Hematopoietic multipotent progenitor cell treated with erythropoietin and hydrocortisone succinate and interleukin-3 and kit ligand, for 8 days (in vitro differentiated cells): ENCODE results near the gene TANGO6.
A peak's percentile ranks its signal among the peaks of the same experiment; 100 is the strongest.

Source experiments
- DNase-seq: peaks from one replicate; pipeline ENCODE4 v3.0.0-alpha.2; 2015

Gene TANGO6

DNA sequence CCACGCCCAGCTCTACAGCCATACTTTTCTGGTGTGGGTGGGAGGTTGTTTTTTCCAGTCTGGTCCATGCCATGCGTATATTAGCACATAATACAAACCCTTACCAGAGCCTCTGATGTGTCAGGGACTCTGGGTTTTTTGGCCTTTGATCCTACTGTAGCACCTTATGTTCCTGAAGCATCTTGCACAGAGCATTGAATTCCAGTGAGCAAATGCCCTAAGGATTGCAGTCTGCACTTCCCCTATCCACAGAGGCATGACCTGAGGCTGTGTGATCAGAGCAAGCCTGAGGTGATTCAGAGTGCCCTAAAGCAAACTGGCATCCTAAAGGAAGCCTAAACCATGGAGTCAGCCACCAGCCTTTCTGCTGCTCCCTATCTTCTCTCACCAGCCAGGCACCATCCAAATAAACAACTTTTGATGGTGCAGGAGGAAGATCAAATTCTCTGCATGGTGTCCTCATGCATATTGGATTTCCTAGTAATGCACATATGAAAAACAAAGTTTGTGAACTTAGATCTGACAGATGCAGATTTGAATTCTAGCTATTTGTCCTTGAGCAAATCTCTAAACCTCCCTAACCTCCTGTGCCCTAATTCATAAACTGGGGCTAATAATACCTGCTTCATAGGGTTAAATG, 220.9 kb downstream of the TANGO6 start:
- DNase-seq, result no peak

DNA sequence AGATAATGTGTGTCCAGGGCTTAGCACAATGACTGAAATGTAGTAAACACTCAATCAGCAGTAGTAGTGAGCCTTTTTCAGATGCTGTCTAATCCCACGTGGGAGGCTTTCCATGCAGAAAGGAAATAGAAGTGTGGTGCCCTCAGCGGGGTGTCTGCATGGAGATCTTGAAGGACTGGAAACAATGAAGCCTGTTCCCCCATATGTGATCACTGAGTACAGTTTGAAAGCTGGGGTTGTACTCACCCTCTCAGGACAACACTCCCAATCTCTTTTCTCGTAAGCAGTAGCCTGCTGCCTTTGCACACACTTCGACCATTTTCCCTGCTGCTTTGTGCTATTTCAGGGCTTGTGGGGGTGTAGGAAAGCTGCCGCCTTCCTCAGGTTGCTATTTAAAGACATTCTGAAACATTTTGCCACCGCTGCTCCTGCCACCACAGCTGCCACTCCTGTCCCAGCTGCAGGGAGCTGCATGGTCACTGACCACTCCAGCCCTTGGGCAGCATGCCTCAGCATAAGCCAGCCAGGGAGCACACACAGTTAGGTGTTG, 221.5 kb downstream of the TANGO6 start:
- DNase-seq, result no peak

DNA sequence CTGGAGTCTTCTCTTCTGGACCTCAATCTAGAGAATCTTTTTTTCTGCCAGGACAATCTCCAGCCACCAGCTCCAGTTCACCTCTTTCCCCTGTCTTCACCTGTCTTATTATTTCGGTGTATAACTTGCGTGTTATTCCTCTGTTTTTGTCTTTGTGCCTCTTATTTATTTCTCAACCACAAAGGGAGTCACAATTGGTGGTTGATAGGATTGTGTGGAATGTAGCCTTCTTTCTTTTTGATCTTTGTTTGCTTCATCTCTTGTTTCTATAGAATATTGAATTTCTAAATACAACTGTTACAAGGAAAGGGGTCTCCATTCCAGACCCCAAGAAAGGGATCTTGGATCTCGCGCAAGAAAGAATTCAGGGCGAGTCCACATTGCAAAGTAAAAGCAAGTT, 226.2 kb downstream of the TANGO6 start:
- DNase-seq, result no peak

DNA sequence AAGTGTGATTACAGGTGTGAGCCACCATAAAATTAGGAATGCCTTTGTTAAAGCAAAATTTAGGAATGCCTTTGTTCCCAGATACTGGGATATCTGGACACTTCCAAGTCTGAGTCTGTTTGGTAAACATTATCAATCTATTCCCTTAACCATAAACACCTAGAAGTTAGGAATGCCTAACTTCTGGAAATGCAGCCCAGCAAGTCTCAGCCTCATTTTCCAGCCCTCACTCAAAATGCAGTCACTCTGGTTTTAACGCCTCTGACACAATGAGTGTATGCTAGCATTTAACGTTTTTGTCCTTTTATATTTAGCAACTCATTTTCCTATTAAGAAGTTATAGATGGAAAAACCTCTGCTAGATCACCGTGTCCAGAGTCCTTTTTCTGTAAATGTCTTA, 227.7 kb downstream of the TANGO6 start:
- no peak for DNase-seq

DNA sequence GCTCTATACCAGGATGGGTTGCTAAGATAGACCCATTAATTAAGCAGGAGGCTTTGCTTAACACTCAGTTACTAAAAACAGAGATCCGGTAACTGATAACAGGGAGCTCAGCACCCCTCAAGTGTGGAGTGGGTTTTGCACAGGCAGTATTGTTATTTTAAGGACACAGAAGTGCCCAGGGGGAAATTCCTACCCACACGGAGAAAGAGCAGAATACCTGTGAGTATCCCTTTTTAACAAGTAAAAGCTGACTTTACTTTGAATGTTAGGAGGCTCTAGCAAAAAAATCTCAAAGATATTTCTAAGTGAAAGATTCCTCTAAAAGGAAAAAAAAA, 229.3 kb downstream of the TANGO6 start:
- no peak for DNase-seq

DNA sequence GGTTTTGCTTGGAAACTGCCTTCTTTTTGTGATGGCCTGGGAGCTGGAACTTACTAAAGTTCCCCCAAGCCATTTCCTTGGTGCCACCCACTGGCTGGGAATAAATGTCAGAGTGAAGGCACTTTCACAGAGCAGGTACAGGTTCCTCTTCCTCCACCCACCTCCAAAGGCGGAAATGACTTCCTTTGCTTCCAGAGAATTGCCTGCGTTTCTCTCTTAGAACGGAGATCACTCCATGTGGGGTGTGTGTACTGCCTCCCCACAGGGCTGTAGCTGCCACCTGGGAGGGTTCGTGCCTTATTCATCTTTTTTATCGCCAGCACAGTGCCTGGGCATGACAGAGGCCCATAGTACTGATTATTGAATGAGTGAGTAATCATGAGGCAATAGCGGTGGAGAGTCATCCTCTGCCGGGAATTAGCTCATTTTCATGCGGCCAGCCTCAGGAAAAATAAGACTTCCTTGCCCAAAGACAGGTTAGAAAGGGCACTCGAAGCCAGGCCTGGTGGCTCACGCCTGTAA, 229.9 kb downstream of the TANGO6 start:
- DNase-seq, result no peak

DNA sequence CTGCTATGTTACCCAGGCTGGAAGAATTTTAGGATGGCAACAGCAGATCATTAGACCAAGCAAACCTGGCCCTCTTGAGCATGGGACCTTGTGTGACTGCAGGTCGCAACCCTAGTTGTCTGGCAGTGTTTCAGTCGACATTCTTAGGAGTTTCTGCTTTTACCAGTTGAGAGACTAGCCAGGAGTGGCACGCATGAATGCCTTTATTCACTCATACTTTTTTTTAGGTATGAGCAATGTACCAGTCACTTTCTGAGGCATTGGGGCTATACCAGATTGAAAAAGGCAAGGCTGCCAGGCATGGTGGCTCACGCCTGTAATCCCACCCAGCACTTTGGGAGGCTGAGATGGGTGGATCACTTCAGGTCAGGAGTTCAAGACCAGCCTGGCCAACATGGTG, 233.9 kb downstream of the TANGO6 start:
- DNase-seq, result no peak

DNA sequence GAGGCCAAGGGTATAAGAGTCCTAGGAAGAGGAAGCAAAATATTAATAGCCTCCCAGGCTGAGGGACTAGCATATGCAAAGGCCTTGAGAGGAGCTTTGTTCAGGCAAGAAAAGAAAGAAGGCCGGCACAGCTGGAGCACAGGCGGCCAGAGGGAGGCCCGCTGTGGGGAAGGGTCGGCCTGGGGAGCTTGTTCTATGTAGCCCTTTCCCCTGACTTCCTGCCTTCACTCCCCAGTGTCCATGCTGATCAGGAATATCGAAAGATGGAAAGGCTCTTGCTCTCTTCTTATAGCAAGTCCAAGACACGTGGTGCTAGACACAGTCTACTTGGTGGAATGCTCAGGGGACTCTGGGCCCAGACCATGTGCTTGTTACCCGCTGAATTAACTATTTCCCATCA, 234.7 kb downstream of the TANGO6 start:
- DNase-seq, result no peak

DNA sequence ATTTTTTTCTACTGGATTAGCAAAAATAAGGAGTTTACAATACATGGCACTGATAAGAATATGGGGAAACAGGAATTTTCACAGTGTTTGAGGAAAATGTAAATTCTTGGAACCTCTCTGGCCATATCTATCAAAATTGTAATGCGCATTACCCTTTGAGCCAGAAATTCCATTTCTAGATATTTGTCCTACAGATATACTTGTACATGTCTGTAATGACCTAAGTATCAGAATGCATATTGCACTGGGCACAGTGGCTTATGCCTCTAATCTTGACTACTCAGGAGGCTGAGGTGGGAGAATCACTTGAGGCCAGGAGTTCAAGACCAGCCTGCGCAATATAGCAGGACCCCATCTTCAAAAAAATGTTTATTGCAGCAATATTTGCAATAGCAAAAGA, 236.4 kb downstream of the TANGO6 start:
- DNase-seq, result no peak

DNA sequence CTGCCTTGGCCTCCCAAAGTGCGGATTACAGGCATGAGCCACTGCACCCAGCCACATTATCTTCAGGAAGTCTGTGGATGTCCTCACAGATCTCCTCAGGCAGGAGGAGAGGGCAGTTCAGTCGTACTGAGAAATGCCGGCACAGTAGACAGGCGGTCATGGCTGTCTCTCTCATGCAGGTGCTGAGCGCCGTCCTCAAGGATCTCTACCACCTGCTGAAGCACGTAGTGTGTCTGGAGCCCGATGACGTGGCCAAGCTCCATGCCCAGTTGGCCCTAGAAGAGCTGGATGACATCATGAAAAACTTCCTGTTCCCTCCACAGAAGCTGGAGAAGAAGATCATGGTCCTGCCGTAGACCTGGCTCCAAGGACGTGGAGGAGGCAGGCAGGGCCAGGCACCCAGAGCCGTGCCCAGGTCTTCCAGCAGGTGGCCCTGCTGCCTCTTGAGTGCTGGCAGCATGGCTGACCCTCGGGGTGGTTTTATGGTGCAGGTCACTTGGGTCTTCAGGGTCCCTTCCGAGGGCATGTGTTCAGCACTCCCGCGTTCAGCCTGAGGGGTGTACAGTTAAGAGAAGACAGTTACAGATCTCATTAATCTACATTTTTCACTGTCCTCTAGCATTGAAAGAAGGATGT, 240.1 kb downstream of the TANGO6 start:
- no peak for DNase-seq

DNA sequence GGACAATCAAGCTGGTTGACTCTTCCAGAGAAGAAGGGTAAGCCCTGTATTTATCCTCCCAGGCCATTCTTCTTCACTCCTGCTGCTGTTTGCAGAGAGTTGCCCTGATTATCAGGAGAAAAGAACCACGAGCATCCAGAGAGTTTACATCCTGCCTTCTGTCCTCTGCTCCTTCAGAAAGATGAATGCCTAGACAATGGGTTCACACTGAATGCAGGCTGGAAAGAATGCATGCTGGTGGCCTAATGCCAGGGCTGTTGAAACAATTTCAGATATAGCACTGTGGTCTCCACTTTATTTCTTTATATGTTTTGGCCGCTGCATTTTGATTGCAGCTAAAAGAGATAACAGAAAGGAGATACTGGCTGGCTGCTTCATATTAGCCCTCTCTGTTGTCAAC, 241.0 kb downstream of the TANGO6 start:
- DNase-seq, result no peak

DNA sequence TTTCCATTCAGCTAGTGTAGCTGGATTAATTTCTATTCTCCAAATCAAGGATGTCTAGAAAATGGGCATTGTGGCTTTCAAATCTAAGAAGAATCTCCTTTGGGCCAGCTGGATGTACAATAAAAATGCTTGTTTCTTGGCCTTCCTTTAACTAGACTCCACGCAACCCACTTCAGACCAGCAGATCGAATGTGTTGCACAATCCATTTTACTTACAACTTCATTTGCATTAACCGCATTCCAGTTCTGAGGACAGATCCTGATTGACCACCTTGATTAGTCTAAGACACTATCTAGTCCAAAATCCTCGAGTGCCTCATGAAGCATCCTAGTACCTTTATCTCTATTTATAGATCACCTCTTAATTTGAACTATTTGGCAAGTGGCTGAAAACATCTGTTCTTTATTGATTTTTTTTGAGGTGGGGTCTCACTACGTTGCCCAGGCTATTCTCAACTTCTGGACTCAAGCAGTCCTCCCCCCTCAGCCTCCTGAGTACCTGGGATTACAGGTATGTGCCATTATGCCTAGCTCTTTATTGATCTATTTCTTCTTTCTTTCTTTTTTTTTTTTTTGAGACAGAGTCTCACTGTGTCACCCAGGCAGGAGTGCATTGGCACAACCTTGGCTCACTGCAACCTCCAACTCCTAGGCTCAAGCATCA, 241.8 kb downstream of the TANGO6 start:
- no peak for DNase-seq

DNA sequence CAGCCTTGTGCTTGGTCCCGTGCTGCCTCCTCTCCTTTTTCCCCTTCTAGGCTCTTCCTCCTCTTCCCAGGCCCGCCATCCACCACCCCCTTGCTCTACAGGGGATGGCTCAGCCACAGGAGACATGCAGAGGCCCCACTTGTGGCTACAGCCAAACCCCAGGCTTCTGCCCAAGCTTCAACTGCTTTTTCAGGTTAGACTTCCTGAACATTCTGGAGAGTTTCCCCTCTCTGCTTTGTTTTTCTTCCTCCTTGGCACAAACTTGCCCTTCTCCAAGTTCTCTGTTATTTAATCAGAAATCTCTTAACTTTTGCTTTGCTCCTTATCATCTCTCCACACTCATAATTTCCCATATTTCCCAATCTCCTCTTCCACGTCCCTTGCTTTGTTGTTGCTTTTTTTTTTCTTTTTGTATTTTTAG, 243.8 kb downstream of the TANGO6 start:
- DNase-seq, result no peak

DNA sequence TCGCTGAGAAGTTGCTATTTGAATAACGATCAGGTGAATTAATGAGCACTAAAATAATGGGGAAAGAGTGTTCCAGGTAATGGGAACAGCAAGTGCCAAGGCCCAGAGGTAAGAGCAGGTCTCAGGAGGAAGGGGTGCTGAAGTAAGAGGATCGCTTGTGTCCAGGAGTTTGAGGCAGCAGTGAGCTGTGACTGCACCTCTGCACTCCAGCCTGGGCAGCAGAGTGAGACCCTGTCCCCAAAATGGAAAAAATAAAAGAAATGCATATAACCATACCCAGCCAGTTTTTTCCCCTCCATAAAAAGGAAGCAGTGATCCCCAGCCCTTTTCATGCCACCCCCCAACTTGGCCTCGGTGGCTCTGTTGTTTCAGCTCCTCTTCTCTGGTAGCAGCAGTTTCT, 245.4 kb downstream of the TANGO6 start:
- no peak for DNase-seq

DNA sequence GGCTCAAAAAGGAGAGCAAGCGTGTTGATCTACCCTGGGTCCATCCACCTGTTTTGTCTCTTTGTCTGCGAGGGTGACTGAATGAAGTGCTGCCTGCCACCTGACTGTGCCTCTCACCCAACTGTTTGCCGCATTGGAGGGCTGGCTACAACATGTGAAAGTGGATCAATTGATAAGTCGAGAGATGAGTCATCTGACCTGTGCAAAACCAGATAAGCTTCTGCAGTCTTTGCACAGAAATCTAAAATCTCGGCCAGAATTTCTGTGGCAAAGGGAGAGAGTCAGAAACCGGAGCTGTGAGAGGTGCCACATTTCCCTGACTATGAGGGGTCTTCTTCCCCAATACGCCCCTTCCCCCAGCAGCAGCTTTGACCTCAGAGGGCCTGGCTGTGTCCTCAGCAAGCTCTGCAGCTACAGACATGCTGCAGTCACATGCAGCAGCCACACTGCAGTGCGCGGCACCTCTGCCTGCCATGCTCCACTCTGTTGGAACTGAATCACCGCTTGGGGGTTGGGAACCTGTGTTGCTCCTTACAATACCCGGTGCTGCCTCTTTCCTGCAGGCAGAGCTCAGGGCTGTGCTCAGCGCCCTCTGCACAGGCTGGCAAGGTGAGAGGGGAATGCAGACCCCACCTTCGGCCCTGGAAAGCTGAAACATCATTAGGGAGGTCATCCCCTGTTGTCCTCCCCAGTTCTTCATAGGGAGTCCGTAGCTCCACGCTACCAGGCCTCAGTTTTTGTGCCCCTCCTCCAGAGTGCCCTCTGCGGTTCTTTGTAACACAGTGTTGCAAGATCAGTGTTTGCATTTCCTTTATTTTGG, 246.0 kb downstream of the TANGO6 start:
- DNase-seq, result peak; percentile 85

DNA sequence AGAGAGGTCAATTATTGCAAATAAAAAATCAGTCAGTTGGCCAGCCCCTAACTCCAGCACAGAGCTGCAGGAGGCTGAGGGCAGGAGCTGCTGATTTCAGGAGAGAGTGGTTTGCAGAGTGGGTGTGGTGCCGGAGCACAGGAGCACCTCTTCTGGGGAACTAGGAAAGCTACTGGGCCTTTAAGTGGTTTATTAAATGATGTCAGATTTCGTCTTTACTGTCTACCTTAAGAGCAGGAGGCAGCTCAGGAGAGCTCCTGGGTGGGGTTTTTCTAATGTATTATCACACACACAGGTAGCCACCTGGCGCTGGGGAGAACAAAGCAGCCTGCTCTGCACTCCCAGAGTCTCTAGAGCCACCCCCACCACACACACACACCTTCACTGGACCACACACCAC, 250.6 kb downstream of the TANGO6 start:
- DNase-seq, result no peak

DNA sequence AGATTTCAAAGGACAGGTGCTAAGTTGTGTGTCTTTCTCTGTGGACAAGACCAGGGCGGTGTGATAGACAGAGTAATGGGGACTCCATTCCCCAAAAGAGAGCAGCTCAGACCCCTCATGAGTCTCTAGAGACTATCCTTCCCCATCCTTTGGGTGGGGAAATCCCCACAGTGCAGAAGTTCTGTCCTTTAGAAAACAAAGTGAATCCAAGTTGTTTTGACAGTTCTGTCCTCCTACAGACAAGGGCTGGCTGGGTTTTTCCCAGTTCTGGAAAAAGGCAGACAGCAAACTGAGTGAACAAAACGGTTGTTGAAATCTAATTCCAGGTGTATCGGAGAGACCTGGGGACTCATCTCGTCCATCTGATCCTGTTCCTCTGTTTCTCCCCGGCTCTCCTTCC, 251.2 kb downstream of the TANGO6 start:
- no peak for DNase-seq

DNA sequence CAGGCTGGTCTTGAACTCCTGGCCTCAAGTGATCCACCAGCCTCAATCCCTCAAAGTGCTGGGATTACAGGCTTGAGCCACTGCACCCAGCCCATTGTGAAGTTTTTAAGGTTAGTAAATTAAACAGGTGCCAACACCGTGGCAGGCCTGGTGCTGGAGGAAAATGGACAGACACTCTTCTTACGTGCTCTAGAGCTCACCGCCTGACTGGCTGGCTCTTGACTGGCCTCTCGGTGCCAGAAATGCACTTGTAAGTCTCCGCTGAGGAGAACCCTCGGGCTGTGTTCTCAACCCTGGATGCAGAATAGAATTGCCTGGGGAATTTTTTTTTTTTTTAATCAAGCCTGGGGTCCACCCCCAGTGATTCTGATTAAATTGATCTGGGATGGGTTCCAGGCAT, 251.9 kb downstream of the TANGO6 start:
- no peak for DNase-seq

DNA sequence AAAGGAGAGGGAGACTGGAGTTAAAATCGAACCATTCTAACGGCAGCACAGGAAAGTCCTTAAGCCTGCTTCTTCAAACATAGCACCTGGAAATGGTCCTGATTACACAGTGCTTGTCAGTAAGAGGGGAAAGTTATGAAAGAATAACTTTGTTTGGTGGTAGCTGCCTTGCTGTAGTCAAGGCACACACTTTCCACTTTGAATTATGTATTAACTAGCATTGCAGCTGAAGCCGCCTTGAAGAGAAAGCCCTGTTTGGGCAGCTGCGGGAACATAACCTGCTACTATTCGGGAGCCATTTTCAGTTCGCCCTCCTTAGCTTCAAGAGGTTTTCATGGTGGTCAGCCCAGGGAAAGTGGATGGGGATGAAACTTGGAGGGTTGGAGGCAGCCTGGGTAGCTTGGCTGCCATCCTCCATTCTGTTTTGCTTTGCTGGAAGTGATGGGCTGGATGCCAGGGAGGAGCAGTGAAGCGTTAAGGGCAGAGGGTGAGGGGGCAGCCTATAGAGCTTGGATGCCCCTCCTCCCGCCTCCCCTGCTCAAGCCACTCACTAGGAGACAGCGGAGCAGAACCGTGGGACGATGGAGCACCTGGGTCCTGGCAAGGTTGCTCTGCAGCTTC, 256.9 kb downstream of the TANGO6 start:
- no peak for DNase-seq

DNA sequence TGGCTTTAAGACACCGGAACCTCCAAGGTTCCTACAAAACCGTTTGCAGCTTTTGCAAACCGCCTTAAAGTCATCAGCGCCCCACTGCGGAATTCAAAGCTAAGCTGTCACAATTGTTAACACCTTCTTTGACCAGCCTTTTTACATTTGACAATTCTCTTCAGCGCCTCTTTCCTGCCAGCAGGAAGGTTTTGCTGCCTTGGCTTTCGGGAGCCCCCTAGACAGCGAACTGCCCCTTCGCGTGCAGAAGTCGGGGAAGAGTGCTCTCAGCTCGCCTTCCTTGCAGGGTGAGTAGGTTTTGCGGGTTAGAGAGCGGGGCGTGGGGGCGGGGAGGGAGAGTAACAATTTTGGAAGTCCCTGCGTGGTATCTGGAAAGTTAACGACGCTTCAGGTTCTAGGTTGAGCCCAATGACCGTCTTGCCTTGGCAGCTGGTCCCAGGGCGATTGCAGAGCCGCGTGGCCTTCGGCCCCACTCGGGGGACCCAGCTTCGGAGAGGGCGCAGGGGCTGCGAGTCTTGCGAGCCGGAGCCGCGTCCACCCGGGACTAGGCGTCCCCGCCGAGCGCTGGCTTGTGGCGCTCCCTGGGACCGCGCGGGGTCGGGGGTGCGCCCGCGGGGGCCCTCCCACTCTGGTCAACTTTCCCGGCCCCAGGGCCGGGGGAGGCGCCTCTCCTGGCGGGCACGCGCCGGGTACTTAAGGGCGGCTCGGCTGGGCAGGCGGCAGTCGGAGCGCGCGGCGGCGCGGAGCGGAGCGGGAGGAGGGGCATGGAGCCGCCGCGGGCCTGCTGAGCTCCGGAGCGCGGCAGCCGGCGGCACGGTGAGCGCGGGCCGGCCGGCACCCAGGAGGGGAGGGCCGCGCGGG, 262.4 kb downstream of the TANGO6 start, which contains the start of gene HAS3:
TSS of gene HAS3 (plus strand) at position 153 of the 861 bp plus-strand sequence. CDS start 3,743 bp downstream, outside the sequence.
- DNase-seq, result peak; percentile 68

DNA sequence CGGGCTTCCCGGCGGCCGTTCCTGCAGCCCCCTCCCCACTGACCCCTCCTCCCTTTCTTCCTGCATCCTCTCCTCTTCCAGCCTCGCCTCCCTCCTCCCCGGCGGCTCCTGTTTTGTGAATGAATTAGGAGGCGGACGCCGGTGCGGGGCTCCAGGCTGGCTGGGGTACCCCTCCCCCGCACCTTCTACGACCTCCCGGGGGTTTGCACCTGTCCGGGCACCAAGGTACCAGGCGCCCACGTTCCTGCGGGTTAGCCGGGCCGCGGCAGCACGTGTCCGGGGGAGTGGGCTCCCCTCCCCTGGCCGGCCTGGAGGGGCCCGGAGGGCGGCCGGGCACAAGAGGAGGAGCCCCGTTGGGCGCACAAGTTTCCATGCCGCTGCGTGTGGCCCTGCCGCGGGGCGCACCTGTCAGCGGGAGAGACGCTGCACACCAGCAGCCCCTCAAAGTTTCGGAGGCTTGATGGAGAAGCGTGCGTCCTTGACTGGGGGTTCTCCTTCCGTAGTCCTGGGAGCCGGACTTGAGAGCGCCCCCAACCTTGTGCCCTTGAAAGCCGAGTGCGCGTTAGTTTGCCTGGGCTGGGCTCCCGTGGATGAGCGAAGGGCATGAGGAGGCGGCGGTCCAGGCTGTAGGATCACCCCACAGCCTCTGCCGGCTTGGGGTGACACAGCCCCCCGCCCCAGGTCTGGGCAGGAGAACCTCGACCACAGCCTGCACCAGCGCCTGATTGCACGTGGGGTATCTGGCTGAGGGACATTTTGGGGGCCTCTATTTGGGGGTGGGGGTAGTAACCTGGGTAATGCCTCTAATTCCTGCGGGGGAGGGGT, 263.4 kb downstream of the TANGO6 start:
- DNase-seq, result peak; percentile 6
